HG02610 (cell line): Measurements from ENCODE around the gene MMAB.

Experiments used
- ATAC-seq: cut with Tn5 transposase; IDR thresholded peaks from one replicate; pipeline ENCODE4 v1.9.1; 2021; ENCODE audit warnings: mild to moderate bottlenecking, moderate library complexity; ENCODE audit not compliant: unreplicated experiment

MMAB gene

DNA sequence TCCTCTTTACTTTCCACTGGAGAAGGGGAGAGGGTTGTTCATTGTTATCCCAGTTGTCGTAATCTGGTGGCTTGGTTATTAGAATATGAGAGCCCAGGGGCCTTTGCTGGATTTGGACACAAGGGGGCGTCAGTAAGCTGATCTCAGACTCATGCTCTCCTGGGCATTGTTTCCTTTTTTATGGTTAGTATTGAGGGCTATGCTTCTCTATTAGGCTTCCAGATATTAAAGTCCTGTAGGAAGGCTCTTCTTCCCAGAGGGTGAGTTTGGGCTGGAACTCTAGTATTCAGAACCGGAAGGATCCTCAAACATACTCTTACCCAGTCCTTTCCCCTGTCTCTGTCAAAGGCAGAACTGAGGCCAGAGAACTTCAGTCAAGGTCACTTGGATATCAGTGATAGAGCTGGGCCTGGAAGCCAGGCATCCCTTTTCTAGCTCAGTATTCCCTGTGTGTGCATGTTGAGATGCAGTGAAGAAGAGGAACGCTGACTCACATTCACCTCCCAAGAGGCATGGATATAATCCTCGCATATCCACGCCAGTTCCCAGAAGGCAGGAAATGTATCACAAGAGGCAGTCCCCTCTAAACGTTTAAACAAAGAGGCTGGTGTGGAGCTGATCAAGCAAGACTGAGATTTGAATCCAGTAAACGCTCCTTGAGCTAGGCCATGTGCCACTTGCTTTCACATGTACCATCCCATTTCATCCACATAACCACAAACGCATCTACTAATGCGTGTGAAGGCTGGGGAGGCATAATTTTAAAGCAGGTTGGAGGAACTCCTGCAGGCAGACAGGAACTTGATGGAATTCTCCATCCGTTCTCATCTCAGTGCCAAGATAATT, 54.3 kb downstream of the MMAB start:
- no peak for ATAC-seq

DNA sequence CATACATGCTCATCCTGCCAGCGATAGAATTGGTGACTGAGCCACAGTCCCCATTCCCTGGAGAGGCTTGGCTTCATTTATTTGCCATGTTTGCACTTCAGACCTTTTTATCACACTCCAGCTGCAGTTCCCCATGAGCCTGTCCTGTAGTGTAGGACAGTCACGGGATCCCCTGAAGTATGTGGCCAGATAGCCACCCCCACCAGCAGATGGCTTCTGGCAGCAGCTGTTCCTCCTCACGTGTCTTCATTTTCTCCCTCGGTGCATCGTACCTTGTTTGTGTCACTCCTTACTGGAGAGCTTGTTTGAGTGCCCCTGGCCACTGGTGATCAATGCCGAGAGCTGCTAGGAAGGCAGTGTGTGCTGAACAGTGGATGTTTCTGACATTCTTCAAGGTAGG, 55.7 kb downstream of the MMAB start:
- no peak for ATAC-seq

GRCh38 chr12:109513977-109514376, 59.3 kb downstream of the MMAB start:
- no peak for ATAC-seq

GRCh38 chr12:109513051-109513450, 60.3 kb downstream of the MMAB start:
- no peak for ATAC-seq

DNA sequence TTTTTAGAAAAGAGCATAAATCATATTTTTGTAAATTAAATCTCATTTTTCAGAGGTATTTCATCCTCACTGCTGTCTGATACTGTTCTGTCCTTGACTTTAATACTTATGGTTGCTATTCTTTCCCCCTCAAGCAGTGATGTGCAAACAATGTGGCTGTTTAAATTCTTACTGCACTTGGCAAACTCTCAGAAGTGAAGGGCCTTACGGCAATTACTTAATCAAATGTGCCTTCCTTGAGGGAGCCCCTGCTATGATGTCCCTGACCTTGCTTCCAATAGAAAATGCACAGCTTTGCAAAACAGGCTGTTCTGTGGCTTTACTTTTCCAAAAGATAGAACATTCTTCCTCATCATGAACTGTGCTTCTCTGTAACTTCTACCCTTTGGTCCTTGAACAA, 60.7 kb downstream of the MMAB start:
- ATAC-seq: no peak

- no peak for ATAC-seq
Observed at GRCh38 chr12:109510196-109510595, 63.1 kb downstream of the MMAB start.

- no peak for ATAC-seq
Observed at GRCh38 chr12:109504068-109504467, 69.2 kb downstream of the MMAB start.
